HCT116 (cell line): ENCODE measurements around the gene PYDC2. TPM values are rescaled to one million over a fixed set of nuclear protein-coding genes. Genes with fewer than 3 reads are reported as not detected.
A peak's percentile ranks its signal among the peaks of the same experiment; 100 is the strongest.

Experiments
- ATAC-seq: fragments of 200-7000 bp; cut with Tn5 transposase; 2 replicates; pipeline ENCODE4 v1.9.1; 2020; ENCODE audit warnings: mild to moderate bottlenecking, moderate library complexity
- BruUV-seq: library from RNA; stranded (reverse); fragments of 400-500 nt; replicated peaks from 2 replicates; lab custom pipeline; 2021; lab: Mats Ljungman, UMichigan
- CTCF ChIA-PET: fragments of 300-600 bp; sonication (Branson Sonifier 250); formaldehyde crosslinking; loops from one replicate; lab custom pipeline; 2021; ENCODE audit warnings: antibody characterized with exemption; lab: Charles Lee
- POLR2A ChIA-PET: fragments of 300-600, 350-600 bp; sonication (Branson Sonifier 250); formaldehyde crosslinking; loops from one replicate; lab custom pipeline; 2021; ENCODE audit warnings: antibody characterized with exemption; lab: Charles Lee
- RAD21 ChIA-PET, 2 experiments: fragments of 300-600 bp; sonication (Branson Sonifier 250); formaldehyde crosslinking; loops; one replicate each; lab custom pipeline; 2023; ENCODE audit warnings: low total read pairs in 2 of 2; ENCODE audit not compliant: uncharacterized antibody in 2 of 2, unreplicated experiment in 2 of 2, low non-redundant PET in 1 of 2; lab: Charles Lee
- DNase-seq: peaks from one replicate; pipeline ENCODE4 v3.0.0-alpha.2; 2010; ENCODE audit warnings: low read depth, low spot score
- H2AFZ ChIP-seq: fragments of 200-600 bp; shearing (Covaris generic), sonication (generic); 2 replicates; pipeline ENCODE4 v1.6.1; 2017; ENCODE audit warnings: low read depth, mixed run types, mixed read lengths, antibody characterized with exemption, low read length; ENCODE audit not compliant: poor library complexity, severe bottlenecking
- H3K27ac ChIP-seq: 2 replicates; pipeline ENCODE4 v1.5.1; 2012; ENCODE audit warnings: low read depth, low read length
- H3K27me3 ChIP-seq: fragments of 200-600 bp; sonication (generic); 2 replicates; pipeline ENCODE4 v1.6.1; 2016; ENCODE audit warnings: mixed run types, low read length, mixed read lengths; ENCODE audit not compliant: insufficient read depth
- H3K36me3 ChIP-seq, 2 experiments: fragments of 200-500 bp in 1 of 2; fragments of 200-600 bp in 1 of 2; sonication (Bioruptor generic) in 1 of 2; sonication (generic) in 1 of 2; 2 replicates each; pipeline versions ENCODE4 v1.5.1 to v1.6.1; 2014 to 2016; ENCODE audit warnings: low read length in 2 of 2, inconsistent platforms in 1 of 2, mixed read lengths in 1 of 2, mixed run types in 1 of 2; ENCODE audit not compliant: insufficient read depth in 2 of 2, control insufficient read depth in 1 of 2
- H3K4me1 ChIP-seq, 2 experiments: fragments of 200-600 bp in 1 of 2; sonication (generic) in 1 of 2; 2 replicates each; pipeline versions ENCODE4 v1.5.1 to v1.6.1; 2012 to 2017; ENCODE audit warnings: low read length in 2 of 2, inconsistent platforms in 1 of 2, mild to moderate bottlenecking in 1 of 2, mixed read lengths in 1 of 2, mixed run types in 1 of 2, moderate library complexity in 1 of 2; ENCODE audit not compliant: insufficient read depth in 2 of 2, control insufficient read depth in 1 of 2
- H3K4me2 ChIP-seq: fragments of 200-600 bp; sonication (generic); 2 replicates; pipeline ENCODE4 v1.6.1; 2017; ENCODE audit warnings: mixed run types, low read length, mixed read lengths
- H3K4me3 ChIP-seq, 2 experiments: fragments of 200-600 bp in 1 of 2; sonication (generic) in 1 of 2; replicated peaks in 1 of 2; 2 replicates each; pipeline ENCODE4 v1.5.1; 2011 to 2016; ENCODE audit warnings: low read length in 2 of 2, control low read depth in 1 of 2, low read depth in 1 of 2, mild to moderate bottlenecking in 1 of 2, mixed read lengths in 1 of 2, mixed run types in 1 of 2
- H3K79me2 ChIP-seq: fragments of 200-600 bp; sonication (generic); 2 replicates; pipeline ENCODE4 v1.6.1; 2017; ENCODE audit warnings: mild to moderate bottlenecking, mixed run types, low read length, moderate library complexity, mixed read lengths; ENCODE audit not compliant: insufficient read depth
- H3K9ac ChIP-seq: fragments of 200-600 bp; sonication (generic); 2 replicates; pipeline ENCODE4 v1.6.1; 2016; ENCODE audit warnings: low read length, mixed read lengths
- H3K9me2 ChIP-seq: fragments of 200-600 bp; sonication (generic), shearing (Covaris generic); 2 replicates; pipeline ENCODE4 v1.6.1; 2017; ENCODE audit warnings: mixed run types, mild to moderate bottlenecking, moderate library complexity; ENCODE audit not compliant: insufficient read depth
- H3K9me3 ChIP-seq, 2 experiments: fragments of 200-500 bp in 1 of 2; fragments of 200-600 bp in 1 of 2; sonication (Bioruptor generic) in 1 of 2; sonication (generic) in 1 of 2; 2 replicates each; pipeline ENCODE4 v1.6.1; 2014 to 2017; ENCODE audit warnings: low read length in 2 of 2, mixed read lengths in 2 of 2, inconsistent platforms in 1 of 2, low read depth in 1 of 2, mild to moderate bottlenecking in 1 of 2, mixed run types in 1 of 2, moderate library complexity in 1 of 2; ENCODE audit not compliant: control insufficient read depth in 1 of 2, insufficient read depth in 1 of 2
- H4K20me1 ChIP-seq: fragments of 200-600 bp; sonication (generic), shearing (Covaris generic); 2 replicates; pipeline ENCODE4 v1.6.1; 2017; ENCODE audit warnings: mixed run types, mild to moderate bottlenecking, moderate library complexity; ENCODE audit not compliant: insufficient read depth
- CBX3 ChIP-seq: IDR thresholded peaks from 2 replicates; pipeline ENCODE4 v1.6.1; 2012; ENCODE audit warnings: low read depth
- CEBPB ChIP-seq: IDR thresholded peaks from 2 replicates; pipeline ENCODE4 v1.6.1; 2012; ENCODE audit warnings: low read depth
- ELF1 ChIP-seq: IDR thresholded peaks from 2 replicates; pipeline ENCODE4 v1.6.1; 2012; ENCODE audit warnings: low read depth, borderline replicate concordance
- FOSL1 ChIP-seq: IDR thresholded peaks from 2 replicates; pipeline ENCODE4 v1.6.1; 2012; ENCODE audit warnings: low read depth
- POLR2A ChIP-seq: IDR thresholded peaks from 2 replicates; pipeline ENCODE4 v1.7.0; 2011; ENCODE audit warnings: borderline replicate concordance; ENCODE audit not compliant: insufficient read depth, insufficient read length; ENCODE audit errors: extremely low read depth
- RAD21 ChIP-seq: IDR thresholded peaks from 2 replicates; pipeline ENCODE4 v1.6.1; 2012; ENCODE audit warnings: low read depth, mild to moderate bottlenecking
- REST ChIP-seq: IDR thresholded peaks from 2 replicates; pipeline ENCODE4 v1.6.1; 2012; ENCODE audit warnings: low read depth
- SIN3A ChIP-seq: IDR thresholded peaks from 2 replicates; pipeline ENCODE4 v1.6.1; 2012; ENCODE audit warnings: low read depth
- SP1 ChIP-seq: IDR thresholded peaks from 2 replicates; pipeline ENCODE4 v1.6.1; 2012; ENCODE audit warnings: low read depth
- TCF7L2 ChIP-seq: IDR thresholded peaks from 2 replicates; pipeline ENCODE4 v1.7.0; 2011; ENCODE audit warnings: borderline replicate concordance, inconsistent platforms; ENCODE audit not compliant: insufficient read depth, insufficient read length; ENCODE audit errors: extremely low read depth
- ZBTB33 ChIP-seq: IDR thresholded peaks from 2 replicates; pipeline ENCODE4 v1.6.1; 2011; ENCODE audit warnings: mild to moderate bottlenecking, low read length, moderate library complexity; ENCODE audit not compliant: insufficient replicate concordance; ENCODE audit errors: extremely low read depth
- ZNF274 ChIP-seq: fragments of 200-500 bp; sonication (Bioruptor generic); IDR thresholded peaks from 2 replicates; pipeline ENCODE4 v1.6.1; 2014; ENCODE audit warnings: mild to moderate bottlenecking, low read depth, low read length, inconsistent platforms
- intact Hi-C: fragments of 100-400 bp; cut with micrococcal nuclease; formaldehyde crosslinking; loops from 2 replicates; pipeline ENCODE4 v1.10.0; 2022
- total RNA-seq: library from RNA; stranded (reverse); gene quantifications from one replicate; pipeline ENCODE4 v1.2.1, GENCODE V29; 2021; ENCODE audit not compliant: unreplicated experiment

PYDC2 gene
- total RNA-seq, 1 experiment from 2014 or later = not detected

- no peaks in the 10 kb centered on the region for H3K9me2 ChIP-seq
- BruUV-seq = no TSS peak
- ATAC-seq = peak; percentile 57; the same call in 1 of the 2 replicates
- no peaks in the 10 kb centered on the region for H3K36me3 ChIP-seq
- H3K79me2 ChIP-seq = no peaks in the 10 kb centered on the region
- RAD21 ChIA-PET = no interaction called here
- no peak overlapping the region for H3K4me3 ChIP-seq
- H3K27ac ChIP-seq = no peak overlapping the region
- no peak overlapping the region for H3K9ac ChIP-seq
- POLR2A ChIA-PET = no interaction called here
- H2AFZ ChIP-seq = no peak overlapping the region
- no peaks in the 10 kb centered on the region for H4K20me1 ChIP-seq
- H3K9me3 ChIP-seq = no peaks in the 10 kb centered on the region
- CTCF ChIA-PET = no interaction called here
- H3K4me1 ChIP-seq = peaks cover 0 to 8% of the 10 kb centered on the region in 2 experiments; a peak in 1 of 4 replicates
- no peak for TF ChIP-seq FOSL1
- TF ChIP-seq POLR2A = no peak
- TF ChIP-seq ZBTB33 = no peak
- TF ChIP-seq CEBPB = no peak
- no peak for TF ChIP-seq SIN3A
- no peak for TF ChIP-seq RAD21
- TF ChIP-seq ZNF274 = no peak
- no peak for TF ChIP-seq SP1
- TF ChIP-seq CBX3 = no peak
- TF ChIP-seq REST = no peak
- TF ChIP-seq TCF7L2 = no peak
- no peak for TF ChIP-seq ELF1
- TF ChIP-seq, all 23 proteins: peak for 0
- Histone ChIP-seq H3K4me2 (peak overlapping the region; percentile 33; the same call in 1 of the 2 replicates), H3K27me3 (no peaks in the 10 kb centered on the region)
- intact Hi-C loops = no loop called here
- peak; percentile 15 for DNase-seq
Measured at GRCh38 chr3:191484461-191484860, 23.5 kb downstream of the PYDC2 start.
